LNCaP clone FGC (cell line): ENCODE measurements around the gene CARD19.
A peak's percentile ranks its signal among the peaks of the same experiment; 100 is the strongest.

Experiments
- DNase-seq: peaks from one replicate; pipeline ENCODE4 v3.0.0-alpha.2; 2011; ENCODE audit warnings: low read depth
- H3K4me3 ChIP-seq: 2 replicates; pipeline ENCODE4 v1.5.1; 2011; ENCODE audit warnings: mild to moderate bottlenecking, low read depth, low read length, control low read depth
- TF ChIP-seq, protein P1 (sequence below): IDR thresholded peaks from 2 replicates; pipeline ENCODE4 v1.5.1; 2012; ENCODE audit warnings: mild to moderate bottlenecking; ENCODE audit not compliant: control insufficient read depth, insufficient read depth; ENCODE audit errors: extremely low read depth

CARD19 gene

GRCh38 chr9:93156475-93157008 lies 60.5 kb downstream of the CARD19 start:
- TF ChIP-seq, protein P1, sequence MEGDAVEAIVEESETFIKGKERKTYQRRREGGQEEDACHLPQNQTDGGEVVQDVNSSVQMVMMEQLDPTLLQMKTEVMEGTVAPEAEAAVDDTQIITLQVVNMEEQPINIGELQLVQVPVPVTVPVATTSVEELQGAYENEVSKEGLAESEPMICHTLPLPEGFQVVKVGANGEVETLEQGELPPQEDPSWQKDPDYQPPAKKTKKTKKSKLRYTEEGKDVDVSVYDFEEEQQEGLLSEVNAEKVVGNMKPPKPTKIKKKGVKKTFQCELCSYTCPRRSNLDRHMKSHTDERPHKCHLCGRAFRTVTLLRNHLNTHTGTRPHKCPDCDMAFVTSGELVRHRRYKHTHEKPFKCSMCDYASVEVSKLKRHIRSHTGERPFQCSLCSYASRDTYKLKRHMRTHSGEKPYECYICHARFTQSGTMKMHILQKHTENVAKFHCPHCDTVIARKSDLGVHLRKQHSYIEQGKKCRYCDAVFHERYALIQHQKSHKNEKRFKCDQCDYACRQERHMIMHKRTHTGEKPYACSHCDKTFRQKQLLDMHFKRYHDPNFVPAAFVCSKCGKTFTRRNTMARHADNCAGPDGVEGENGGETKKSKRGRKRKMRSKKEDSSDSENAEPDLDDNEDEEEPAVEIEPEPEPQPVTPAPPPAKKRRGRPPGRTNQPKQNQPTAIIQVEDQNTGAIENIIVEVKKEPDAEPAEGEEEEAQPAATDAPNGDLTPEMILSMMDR = no peak
- H3K4me3 ChIP-seq = no peak overlapping the region
- DNase-seq = no peak

DNA sequence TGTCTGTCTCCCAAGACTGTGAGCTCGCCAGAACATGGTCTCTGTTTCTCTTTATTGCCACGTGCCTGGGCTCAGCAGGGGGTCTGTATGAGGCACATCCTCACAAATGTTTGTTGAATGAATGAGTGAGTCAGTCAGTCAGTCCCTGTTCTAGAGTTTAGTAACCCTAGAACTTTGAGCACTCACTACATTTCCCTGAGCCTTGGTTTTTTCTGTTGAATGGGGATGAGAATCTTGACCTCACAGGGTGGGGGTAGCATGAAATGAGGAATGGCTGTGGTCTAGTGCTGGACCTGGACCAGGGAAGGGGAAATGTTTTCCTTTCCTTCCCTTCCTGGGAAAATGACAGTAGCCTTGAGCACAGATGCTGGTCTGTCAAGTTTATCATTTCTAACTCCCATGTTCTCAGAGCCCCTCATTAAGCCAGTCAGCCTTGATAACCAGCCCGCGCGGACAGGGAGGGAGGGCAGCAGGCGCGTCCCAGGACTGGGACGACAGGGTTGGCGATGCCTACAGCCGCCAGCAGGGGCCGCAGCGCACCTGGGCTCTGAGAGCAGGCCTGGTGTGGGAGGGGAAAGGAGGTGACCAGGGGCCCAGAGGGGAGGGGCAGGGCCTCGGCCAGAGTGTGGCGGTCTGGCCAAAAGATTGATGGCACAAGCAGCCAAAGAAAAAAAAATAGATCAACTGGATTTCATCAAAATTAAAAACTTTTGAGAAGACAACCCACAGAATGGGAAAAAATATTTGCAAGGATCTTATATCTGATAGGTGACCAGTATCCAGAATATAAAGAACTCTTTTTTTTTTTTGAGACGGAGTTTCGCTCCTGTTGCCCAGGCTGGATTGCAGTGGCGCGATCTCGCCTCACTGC lies 63.8 kb downstream of the CARD19 start:
- peak; percentile 44 for DNase-seq
- TF ChIP-seq, protein P1 = peak; percentile 100
- H3K4me3 ChIP-seq = no peak overlapping the region

- DNase-seq = no peak
- TF ChIP-seq, protein P1 = no peak
- H3K4me3 ChIP-seq = no peak overlapping the region
Measured at GRCh38 chr9:93161786-93162562, 66.0 kb downstream of the CARD19 start.
